Measurements from ENCODE around the gene ABHD2.

The ABHD2 gene

DNA sequence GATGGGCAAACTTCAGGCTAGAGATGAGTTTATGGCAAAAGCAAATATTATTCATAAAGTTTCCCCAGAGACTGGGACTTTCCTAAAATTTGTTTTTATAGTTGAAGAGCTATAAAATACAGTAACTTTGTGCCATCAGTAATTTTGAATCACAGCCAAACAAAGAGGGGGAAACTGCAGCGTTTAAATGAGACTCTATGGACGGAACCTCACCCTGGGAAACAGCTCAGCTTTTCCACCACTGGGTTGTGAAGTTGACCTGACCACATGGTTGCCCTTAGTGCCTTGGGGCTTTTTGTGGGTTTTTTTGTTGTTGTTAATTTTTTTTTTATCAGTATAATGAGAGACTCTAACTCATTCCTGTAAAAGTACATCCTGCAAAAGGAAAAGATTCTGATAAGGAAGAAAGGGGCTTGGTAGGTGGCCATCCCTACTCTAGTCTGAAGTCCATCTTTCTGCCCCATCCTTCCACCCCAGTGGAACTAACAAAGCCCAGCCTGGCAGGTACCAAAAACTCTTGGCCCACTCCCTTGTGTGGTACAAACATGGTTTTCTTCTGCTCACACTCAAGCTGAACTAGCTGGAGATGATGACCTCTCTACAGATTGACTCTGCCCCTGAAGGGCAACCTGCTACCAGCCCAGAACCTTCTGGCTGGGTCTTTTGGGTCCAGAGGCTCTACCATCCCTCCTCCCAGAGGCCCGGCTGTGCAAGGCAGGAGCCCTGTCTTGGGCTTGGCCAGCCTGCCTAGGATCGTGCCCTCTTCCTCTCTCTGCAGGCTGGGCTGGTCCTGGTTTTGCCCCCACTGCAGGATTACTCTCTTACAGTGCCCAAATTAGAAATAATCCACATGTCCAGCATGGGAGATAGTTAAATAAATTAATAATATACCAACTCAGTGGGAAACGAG, 92.0 kb downstream of the ABHD2 start:
- FAIRE-seq = no peak
- no peak for DNase-seq (ENCODE audit: extremely low spot score, insufficient read length, low read depth)

DNA sequence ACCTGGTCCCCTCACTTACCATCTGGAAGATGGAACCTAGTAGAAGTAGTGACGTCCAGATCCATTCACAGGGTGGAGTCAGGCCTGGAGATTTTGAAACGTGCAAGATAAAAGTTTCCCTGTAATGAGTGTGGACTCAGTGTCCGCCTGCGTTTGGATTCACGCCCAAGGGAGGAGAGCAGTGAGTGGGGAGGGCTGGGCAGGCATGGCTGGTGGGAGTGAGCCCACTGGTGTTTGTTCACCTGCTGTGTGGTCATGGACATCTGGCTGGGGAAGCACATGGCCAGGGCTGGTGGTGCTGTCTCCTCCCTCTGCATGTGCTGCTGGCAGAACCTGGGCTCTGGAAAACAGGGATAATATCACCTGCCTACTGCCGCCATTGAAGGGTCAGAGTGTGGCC, 96.1 kb downstream of the ABHD2 start:
- FAIRE-seq (no peak), DNase-seq (ENCODE audit: extremely low spot score, insufficient read length, low read depth) (no peak)

DNA sequence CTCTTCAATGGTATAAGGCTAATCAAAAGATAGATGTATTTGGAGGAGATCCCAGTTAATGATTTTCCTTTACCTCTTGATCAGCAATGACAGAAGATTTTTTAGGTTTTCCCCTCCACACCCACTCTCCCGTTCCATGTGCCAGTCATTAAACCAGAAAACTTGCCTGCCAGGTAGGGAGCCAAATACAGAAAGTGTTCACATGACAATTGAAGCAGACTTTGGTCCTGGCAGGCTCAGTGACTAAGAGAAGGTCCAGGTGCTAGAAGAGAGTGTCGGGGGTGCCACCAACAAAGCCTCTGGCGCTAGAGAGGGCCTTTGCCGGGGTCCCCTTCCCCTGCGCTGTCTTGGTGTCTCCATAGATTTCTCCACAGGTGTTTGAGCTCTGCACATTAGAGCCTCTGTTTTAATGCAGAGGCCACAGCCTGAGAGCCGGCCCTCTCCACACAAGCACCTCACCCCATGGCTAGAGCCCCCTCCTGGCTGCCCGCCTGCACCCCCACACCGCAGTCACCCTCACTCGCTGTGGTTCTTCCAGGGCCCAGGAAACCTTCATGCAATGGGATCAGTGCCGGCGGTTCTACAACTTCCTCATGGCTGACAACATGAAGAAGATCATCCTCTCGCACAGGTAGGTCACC, 96.8 kb downstream of the ABHD2 start:
- DNase-seq (ENCODE audit: extremely low spot score, insufficient read length, low read depth) (no peak), FAIRE-seq (no peak)

DNA sequence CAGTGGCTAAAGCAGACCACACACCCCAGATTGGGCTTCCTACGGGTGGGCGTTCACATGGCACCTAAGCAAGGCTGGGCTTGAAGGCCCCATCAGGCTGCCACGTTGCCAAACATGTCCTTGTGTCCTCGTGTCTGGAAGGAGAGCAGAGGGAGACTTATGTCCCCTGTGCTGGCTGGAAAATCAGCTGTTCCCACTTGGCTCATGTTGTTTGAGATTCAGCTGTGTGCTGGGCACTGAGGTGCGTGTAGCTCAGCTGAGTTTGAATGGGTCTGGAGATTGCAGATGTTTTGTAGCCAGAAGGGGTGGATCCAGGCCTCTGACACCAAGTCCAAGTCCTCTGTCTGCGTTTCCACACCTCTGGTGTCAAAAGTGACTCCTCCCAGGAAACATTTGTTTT, 98.5 kb downstream of the ABHD2 start:
- DNase-seq (ENCODE audit: extremely low spot score, insufficient read length, low read depth) = no peak
- FAIRE-seq = no peak

DNA sequence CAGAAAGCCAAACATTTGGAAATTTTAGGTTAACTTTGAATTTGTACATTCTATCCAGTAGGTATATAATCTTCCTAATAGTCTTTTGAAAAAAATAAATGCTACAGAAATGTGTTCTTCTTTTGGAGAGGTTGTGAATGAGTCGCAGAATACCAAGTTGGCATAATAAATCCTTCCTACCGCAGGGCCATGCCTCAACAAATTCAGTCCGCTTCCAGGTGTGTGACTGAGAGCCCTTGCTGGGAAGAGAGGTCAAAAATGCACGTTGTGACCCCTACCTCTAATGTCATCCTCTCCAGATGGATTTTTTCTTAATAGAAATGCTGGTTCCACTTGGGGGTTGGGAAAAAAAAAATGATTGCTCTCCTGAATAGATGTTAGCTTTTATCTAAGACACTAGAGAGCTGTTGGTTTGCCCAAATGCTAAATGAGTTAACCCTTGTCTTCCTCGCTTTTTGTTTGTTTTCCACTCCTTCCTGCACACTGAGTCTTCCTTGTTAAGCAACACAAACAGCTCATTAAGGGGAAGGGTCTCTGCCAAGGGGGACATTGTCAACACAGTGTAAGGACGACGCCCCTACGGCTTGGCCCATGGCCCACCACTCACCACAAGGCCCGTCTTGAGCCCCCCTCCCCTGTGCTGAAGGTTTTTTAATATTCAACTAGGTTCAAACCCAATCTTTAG, 99.2 kb downstream of the ABHD2 start:
- DNase-seq (ENCODE audit: extremely low spot score, insufficient read length, low read depth) (no peak), FAIRE-seq (no peak)

DNA sequence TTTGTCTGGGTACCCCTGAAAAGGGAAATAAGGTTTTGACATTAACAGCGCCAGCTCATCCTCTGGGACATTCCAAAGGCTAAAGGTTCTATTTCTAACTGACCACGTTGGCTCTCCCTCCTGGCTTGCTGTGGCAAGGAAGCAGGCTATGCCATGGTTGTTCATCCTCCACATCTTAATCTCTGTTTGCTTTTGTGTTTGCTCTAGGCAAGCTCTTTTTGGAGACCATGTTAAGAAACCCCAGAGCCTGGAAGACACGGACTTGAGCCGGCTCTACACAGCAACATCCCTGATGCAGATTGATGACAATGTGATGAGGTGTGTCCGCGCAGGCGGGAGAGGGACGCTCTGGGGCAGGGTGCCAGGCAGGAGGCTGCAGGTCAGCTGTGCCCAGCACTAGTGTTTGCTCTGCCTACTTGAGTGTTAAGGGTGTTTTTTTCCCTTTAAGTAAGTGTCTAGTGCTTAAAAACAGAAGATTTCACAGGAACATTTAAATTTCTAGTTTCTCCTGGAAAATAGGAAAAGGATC, 99.8 kb downstream of the ABHD2 start:
- FAIRE-seq = no peak
- DNase-seq (ENCODE audit: extremely low spot score, insufficient read length, low read depth) = no peak

DNA sequence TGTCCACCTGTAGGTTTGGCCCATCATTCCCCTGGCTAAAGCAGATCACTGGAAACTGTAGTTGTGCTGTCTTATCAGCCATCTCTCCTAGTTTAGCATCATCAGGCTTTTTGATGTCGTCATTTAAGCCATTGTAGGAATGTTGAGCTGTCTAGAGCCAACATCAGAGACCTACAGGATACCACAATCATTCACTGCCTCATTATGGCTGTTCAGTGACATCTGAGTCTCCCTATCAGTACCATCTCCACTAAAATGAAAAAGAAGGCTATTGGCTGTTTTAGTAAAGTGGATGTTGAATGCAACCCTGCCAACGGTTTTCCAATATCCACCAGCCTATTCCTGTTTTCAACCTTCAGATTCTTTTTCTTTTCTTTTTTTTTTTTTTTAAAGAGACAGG, 103.9 kb downstream of the ABHD2 start:
- no peak for FAIRE-seq
- DNase-seq (ENCODE audit: extremely low spot score, insufficient read length, low read depth) = no peak

DNA sequence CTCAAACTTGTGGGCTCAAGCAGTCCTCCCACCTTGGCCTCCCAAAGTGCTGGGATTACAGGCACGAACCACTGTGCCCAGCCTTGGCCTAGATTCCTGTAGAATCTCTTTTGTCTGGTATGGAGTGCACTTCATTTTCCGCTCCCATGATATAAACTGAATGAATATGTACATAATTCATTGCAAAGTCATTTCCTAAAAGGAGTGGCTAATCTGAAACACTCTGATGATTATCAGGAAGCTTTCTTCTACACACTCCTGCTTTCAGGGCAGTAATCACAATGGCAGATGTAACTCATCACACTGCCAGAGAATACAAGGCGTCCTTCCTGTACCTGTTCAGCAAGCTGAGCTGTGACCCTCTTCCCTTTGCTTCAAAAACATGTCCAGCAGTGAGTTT, 104.5 kb downstream of the ABHD2 start:
- FAIRE-seq (no peak), DNase-seq (ENCODE audit: extremely low spot score, insufficient read length, low read depth) (no peak)

DNA sequence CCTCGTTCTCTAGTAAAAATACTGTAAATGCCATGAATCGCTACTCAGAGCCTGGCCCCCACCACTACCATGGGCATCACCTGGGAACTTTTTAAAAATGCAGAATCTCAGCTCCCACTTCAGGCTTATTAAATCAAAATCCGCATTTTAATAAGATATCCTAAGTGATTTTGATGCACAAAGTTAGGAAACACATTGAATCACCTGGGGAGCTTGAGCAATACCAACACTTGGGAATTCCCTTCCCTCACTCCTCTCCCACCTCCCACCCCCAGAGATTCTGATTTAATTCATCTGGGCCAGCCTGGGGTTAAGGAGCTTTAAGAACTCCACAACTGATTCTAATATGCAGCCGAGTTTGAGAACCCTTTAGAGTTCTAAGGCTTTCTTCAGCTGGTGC, 106.4 kb downstream of the ABHD2 start:
- no peak for DNase-seq (ENCODE audit: extremely low spot score, insufficient read length, low read depth)
- no peak for FAIRE-seq

DNA sequence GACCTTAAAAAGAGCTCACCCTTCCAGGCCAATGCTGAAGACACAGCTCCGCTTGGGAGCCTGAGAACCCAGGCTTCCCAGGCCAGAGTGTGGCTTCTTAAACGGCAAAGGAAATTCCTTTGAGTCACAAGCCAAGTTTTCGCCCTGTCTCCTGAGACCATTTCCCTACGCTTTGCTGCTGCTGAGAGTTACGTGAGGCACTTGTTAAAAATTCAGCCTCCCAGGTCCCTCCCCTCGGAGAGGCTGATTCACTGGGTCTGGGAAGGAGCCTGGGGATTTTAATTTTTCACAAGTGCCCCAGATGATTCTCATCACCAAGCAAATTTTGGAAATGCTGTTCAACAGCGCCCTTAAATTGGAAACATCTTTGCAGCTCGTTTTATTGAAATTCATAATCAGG, 107.6 kb downstream of the ABHD2 start:
- FAIRE-seq (no peak), DNase-seq (ENCODE audit: extremely low spot score, insufficient read length, low read depth) (no peak)

DNA sequence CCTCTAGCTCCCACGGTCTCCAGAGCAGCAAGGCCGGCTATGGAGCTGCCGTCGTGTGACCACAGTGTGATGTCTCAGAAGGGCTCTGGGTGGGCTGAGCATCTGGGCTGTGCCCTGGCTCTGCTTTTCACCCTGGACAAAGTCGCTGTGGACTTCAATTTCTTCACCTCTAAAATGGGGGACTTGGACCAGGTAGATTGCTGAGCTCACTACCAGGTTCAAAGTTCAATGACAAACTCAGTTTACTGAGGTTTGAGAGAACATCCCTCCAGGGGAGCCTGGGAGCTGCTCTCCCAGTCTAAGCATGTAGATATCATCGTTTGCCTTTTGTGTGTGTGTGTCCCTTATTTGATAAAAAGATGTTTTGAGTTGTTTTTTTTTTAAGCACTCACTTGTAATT, 108.0 kb downstream of the ABHD2 start:
- FAIRE-seq = no peak
- DNase-seq (ENCODE audit: extremely low spot score, insufficient read length, low read depth) = no peak

DNA sequence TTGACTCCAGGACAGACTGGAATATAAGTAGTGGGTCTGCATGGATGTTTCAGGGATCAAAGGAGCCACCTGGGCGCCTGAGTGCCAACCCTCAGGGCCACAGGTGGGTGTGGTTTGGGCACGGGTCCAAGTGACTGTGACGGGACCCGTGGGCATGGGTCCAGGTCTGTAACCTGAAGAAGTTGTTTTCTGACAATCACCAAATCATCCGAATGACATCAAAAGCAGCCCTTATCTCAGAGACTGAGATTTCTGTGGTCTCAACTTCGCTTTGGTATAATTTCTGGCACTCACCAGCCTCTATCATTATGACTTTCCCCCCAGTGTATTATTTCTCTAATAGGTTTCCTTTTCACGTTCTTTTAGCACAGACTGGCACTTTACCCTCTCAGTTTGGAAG, 108.7 kb downstream of the ABHD2 start:
- no peak for DNase-seq (ENCODE audit: extremely low spot score, insufficient read length, low read depth)

DNA sequence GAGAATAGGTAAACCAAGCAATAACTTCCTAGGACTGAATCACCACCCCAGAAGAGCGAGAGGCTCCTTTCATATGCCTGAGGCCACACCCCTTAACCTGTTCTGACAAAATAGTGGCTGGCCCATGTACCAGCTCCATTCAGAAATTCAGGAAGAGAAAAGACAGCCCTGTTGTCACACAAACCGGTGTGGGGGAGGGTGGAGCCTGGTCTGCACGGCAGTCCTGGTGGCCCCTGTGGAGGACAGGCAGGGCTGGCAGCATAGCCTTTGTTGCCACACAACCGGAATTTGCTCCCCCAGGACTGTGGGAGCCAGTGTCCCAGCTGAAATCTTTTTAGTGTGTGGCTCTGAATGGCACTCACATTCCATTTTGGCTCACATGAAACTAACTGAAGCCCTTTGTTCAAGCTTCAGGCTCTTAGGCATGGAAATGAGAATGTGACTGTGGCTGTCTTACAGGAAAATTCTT, 109.3 kb downstream of the ABHD2 start:
- FAIRE-seq = no peak
- no peak for DNase-seq (ENCODE audit: extremely low spot score, insufficient read length, low read depth)

More for the DNA sequence above, 108.7 kb downstream of the ABHD2 start:
- FAIRE-seq = no peak

DNA sequence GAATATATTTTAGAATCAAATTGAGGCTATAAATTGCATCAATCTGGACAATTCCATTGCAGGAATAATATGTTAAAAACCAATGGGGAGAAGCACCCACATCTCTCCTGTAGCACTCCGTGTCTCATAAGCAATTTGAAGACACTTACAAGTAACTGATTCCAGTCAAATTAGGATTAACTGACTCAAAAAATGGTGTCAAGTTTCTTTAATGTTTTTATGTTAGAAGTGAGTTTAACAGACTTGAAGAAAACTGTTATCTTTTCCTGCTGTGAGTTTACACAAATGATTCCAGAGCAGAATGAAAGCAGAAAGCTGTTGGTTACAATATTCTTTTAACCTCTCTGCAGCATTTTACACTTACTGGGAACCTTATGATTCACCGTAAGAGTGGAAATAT, 109.9 kb downstream of the ABHD2 start:
- no peak for FAIRE-seq

DNA sequence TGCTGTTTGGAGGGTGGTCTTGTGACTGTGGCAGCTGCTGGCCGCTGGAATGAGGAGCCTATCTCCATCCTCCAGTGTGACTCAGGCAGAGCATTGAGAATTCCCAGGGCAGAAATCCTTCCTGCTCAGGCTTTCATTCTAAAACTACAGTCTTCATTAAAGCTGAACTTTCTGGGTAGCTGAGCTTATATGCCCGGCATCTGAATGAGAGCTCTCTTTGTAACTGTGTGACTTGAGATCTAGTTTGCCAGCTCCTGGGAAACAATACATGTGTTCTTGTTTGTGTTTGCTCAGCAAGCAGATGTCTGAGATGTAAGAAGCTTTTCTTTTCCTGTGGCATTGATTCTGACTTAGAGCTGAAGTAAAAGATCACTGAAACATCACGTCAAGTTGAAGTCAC, 110.7 kb downstream of the ABHD2 start:
- no peak for DNase-seq (ENCODE audit: extremely low spot score, insufficient read length, low read depth)
- no peak for FAIRE-seq

More for the DNA sequence above, 109.9 kb downstream of the ABHD2 start:
- DNase-seq (ENCODE audit: extremely low spot score, insufficient read length, low read depth) = no peak

DNA sequence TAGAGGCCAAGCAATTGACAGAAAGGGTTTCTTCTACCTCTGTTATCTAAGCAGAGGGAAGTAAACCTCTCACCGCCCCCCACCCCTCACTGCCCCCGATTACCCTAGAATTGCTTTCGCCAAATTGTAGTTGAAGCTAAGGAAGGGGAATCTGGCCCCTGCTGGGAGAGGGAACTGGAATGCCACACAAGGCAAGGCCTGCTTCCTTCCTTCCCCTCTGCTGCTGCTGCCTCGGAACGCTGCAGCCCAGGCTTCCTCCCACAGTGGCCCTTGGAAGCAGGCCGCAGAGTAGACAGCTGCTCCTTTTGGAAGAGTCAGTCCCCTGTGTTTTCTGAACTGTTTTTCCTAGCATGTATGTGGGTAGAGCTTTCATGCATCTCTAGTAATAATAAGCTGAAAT, 111.5 kb downstream of the ABHD2 start:
- FAIRE-seq (no peak), DNase-seq (ENCODE audit: extremely low spot score, insufficient read length, low read depth) (no peak)

DNA sequence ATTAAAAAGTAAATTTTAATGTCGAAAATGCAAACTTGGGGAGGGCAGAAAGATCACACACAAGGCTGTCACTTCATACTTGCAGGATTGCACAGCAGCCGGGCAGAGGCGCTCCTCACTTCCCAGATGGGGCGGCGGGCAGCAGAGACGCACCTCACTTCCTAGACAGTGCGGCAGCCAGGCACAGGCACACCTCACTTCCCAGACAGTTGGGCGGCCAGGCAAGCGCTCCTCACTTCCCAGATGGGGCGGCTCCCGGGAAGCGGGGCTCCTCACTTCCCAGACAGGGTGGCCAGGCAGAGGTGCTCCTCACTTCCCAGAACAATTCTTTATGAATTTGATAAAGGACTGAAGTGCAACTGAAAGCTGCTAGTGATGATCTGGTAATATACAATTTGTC, 111.9 kb downstream of the ABHD2 start:
- no peak for FAIRE-seq
- no peak for DNase-seq (ENCODE audit: extremely low spot score, insufficient read length, low read depth)

DNA sequence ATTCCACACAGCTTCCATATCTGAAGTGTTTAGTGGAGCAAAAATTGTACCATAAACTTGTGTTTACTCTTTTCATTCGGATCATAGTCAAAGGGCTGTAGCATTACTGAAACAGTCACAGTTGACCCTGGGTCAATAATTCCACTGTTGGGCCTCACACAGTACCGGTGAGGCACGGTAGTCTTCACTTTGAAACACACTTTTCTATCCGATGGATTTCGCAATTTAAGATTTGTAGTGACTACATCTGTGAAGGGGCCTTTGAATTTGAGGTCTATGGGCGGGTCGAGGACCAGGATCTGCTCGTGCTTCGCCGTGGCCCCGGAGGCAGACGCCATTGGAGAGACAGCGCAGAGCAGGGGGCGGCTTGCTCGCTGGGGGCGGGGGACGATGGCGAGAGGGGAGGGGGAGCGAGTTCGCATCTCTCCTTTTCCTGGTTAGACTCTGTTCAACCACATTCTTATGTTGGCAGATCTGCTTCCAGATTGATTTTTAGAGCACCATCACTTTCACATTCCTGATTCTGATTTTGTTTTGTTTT, 113.3 kb downstream of the ABHD2 start:
- no peak for DNase-seq (ENCODE audit: extremely low spot score, insufficient read length, low read depth)
- FAIRE-seq = no peak

DNA sequence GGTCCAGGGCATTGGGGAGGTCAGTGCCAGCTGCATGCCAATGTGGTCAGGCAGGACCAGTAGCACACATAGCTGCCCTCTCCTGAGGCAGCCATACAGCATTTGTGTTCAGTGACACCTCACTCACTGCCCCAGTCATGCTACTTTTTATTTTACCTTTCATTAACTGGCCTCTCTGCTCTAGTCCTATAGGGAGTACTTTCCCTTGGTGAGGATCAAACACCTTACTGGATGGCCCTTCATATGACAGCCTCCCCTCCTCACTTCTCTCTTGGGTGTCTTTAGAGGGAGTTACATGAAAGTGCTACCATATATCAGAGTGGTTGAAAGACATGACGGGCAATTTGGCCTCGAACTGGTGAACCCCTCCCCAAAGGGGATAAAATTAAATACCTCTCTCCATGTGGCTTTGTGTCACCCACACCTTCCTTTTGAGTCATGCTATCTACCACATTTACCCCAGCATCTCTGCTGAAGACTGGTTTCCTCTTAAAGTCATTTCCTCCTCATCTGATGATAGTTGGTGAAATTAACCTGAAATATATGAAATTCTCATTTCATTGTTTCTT, 115.5 kb downstream of the ABHD2 start:
- FAIRE-seq = no peak
- DNase-seq (ENCODE audit: extremely low spot score, insufficient read length, low read depth) = no peak

DNA sequence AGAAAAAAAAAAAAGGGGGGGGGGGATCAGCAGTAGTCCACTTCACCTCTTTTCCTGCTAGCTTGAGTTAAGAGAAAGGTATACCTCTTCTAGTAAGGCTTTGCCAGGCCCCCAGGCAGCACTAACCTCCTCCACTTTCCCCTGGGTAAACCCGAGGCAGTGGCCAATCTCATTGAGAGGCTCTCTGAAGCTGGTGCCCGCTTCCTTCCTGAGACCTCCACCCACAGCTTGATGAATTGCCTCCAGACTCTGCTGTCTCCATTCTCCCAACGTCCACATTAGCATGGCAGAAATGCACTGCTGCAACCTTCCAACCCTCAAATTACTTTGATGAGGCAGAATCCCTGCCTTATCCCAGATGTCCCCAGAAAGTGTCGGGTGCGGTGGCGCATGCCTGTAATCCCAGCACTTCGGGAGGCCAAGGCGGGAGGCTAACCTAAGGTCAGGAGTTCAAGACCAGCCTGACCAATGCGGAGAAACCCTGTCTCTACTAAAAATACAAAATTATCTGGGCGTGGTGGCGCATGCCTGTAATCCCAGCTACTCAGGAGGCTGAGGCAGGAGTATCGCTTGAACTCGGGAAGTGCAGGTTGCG, 117.8 kb downstream of the ABHD2 start:
- no peak for DNase-seq (ENCODE audit: extremely low spot score, insufficient read length, low read depth)
- no peak for FAIRE-seq

All from GM18507 (cell line).